OCI-LY7 (cell line): Measurements from ENCODE around the gene HIVEP3.

Experiments
- CTCF ChIP-seq: fragments of 200-600 bp; sonication (generic); conservative IDR thresholded peaks from 2 replicates; pipeline ENCODE4 v1.5.1; 2014; ENCODE audit warnings: mild to moderate bottlenecking, antibody characterized with exemption, low read length, moderate library complexity, mixed read lengths
- EZH2phosphoT487 ChIP-seq: fragments of 200-600 bp; sonication (generic); IDR thresholded peaks from 2 replicates; pipeline ENCODE4 v1.6.1; 2018; ENCODE audit warnings: low read depth, borderline replicate concordance, mild to moderate bottlenecking, mixed run types, antibody characterized with exemption, low read length, moderate library complexity, mixed read lengths

- TF ChIP-seq EZH2phosphoT487 (no peak), CTCF (no peak)
These were observed 214.5 kb downstream of the HIVEP3 start for GRCh38 chr1:41704196-41704595.
